CMK (cell line): ENCODE measurements around the gene CHRM4.

Source experiments
- DNase-seq: peaks from one replicate; pipeline ENCODE4 v3.0.0-alpha.2; 2010; ENCODE audit warnings: low read depth

CHRM4 gene

GRCh38 chr11:46391578-46392420 is at the start of gene CHRM4:
CHRM4 (minus strand) TSS chr11:46391776; CDS start chr11:46386557, 5,219 bp downstream.
- DNase-seq = no peak

- DNase-seq = no peak
These were observed 46.6 kb upstream of the CHRM4 start for GRCh38 chr11:46438211-46438610.

- no peak for DNase-seq
These were observed 45.6 kb upstream of the CHRM4 start for GRCh38 chr11:46437122-46437689.

GRCh38 chr11:46436113-46436512 is 44.5 kb upstream of the CHRM4 start:
- no peak for DNase-seq

GRCh38 chr11:46435679-46436078 is 44.1 kb upstream of the CHRM4 start:
- no peak for DNase-seq

GRCh38 chr11:46431211-46431610 is 39.6 kb upstream of the CHRM4 start:
- DNase-seq = no peak

GRCh38 chr11:46429717-46430116 is 38.1 kb upstream of the CHRM4 start:
- DNase-seq = no peak

GRCh38 chr11:46427364-46427763 is 35.8 kb upstream of the CHRM4 start:
- DNase-seq = no peak

- DNase-seq = no peak
These were observed 34.8 kb upstream of the CHRM4 start for GRCh38 chr11:46426233-46426991.

- no peak for DNase-seq
These were observed 31.0 kb upstream of the CHRM4 start for GRCh38 chr11:46422588-46422987.

- no peak for DNase-seq
These were observed 29.8 kb upstream of the CHRM4 start for GRCh38 chr11:46421257-46421880.

- no peak for DNase-seq
These were observed 28.9 kb upstream of the CHRM4 start for GRCh38 chr11:46420513-46420912.

- no peak for DNase-seq
These were observed 27.2 kb upstream of the CHRM4 start for GRCh38 chr11:46418751-46419150.

- no peak for DNase-seq
These were observed 26.1 kb upstream of the CHRM4 start for GRCh38 chr11:46417711-46418110.

- no peak for DNase-seq
These were observed 23.3 kb upstream of the CHRM4 start for GRCh38 chr11:46414879-46415278.

GRCh38 chr11:46414466-46414796 is 22.9 kb upstream of the CHRM4 start:
- no peak for DNase-seq

- DNase-seq = no peak
These were observed 22.3 kb upstream of the CHRM4 start for GRCh38 chr11:46413760-46414465.

- DNase-seq = no peak
These were observed 18.4 kb upstream of the CHRM4 start for GRCh38 chr11:46410021-46410420.

- DNase-seq = no peak
These were observed 16.9 kb upstream of the CHRM4 start for GRCh38 chr11:46408407-46408986.

GRCh38 chr11:46407635-46408034 is 16.1 kb upstream of the CHRM4 start:
- DNase-seq = no peak

- no peak for DNase-seq
These were observed 13.0 kb upstream of the CHRM4 start for GRCh38 chr11:46404476-46405017.
